Measurements from ENCODE around the gene SLC5A10.

Gene SLC5A10

DNA sequence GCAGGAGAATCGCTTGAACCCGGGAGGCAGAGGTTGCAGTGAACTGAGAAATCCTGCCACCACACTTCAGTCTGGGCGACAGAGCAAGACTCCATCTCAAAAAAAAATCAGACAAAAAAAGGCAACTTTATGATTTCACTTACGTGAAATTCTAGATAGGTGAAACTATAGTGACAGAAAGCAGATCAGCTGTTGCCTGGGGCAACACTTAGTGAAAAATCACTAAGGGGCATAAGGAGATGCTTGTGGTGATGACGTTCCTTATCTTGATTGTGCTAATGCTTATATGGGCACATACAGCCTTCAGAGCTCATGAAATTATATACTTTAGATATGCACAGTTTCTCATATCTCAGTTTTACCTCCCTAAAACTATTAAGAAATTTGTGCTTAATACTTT is 41.6 kb upstream of the SLC5A10 start:
- no peak overlapping the region for H3K27ac ChIP-seq (replicated peaks)
- TF ChIP-seq GABPA (IDR thresholded peaks at IDR 0.05; ENCODE audit: low read depth), result no peak
- no peak for TF ChIP-seq POLR2AphosphoS5 (IDR thresholded peaks at IDR 0.05; ENCODE audit: low read depth)
- TF ChIP-seq REST (IDR thresholded peaks at IDR 0.05; ENCODE audit: insufficient replicate concordance, low read depth), result no peak
- TF ChIP-seq SPI1 (IDR thresholded peaks at IDR 0.05; ENCODE audit: borderline replicate concordance, low read depth), result no peak
- no peak for TF ChIP-seq CTCF (IDR thresholded peaks at IDR 0.05; ENCODE audit: insufficient read depth, low read length)

GRCh38 chr17:18910881-18911280 is 41.1 kb upstream of the SLC5A10 start:
- H3K27me3 ChIP-seq (ENCODE audit: insufficient read depth, poor library complexity, severe bottlenecking), result no peaks in the 10 kb centered on the region
- TF ChIP-seq SPI1 (IDR thresholded peaks at IDR 0.05; ENCODE audit: borderline replicate concordance, low read depth) (no peak), CTCF (IDR thresholded peaks at IDR 0.05; ENCODE audit: insufficient read depth, low read length) (no peak), GABPA (IDR thresholded peaks at IDR 0.05; ENCODE audit: low read depth) (no peak), POLR2AphosphoS5 (IDR thresholded peaks at IDR 0.05; ENCODE audit: low read depth) (no peak), REST (IDR thresholded peaks at IDR 0.05; ENCODE audit: insufficient replicate concordance, low read depth) (no peak)
- H3K27ac ChIP-seq (replicated peaks), result no peak overlapping the region
- no peak for DNase-seq (ENCODE audit: low read depth in 1 of 2, low spot score in 1 of 2)
- H3K4me3 ChIP-seq (replicated peaks; ENCODE audit: insufficient read depth, low read length), result no peak overlapping the region

More for the DNA sequence above, 41.6 kb upstream of the SLC5A10 start:
- no peak for DNase-seq (ENCODE audit: low read depth in 1 of 2, low spot score in 1 of 2)
- no peak overlapping the region for H3K4me3 ChIP-seq (replicated peaks; ENCODE audit: insufficient read depth, low read length)
- no peaks in the 10 kb centered on the region for H3K27me3 ChIP-seq (ENCODE audit: insufficient read depth, poor library complexity, severe bottlenecking)

DNA sequence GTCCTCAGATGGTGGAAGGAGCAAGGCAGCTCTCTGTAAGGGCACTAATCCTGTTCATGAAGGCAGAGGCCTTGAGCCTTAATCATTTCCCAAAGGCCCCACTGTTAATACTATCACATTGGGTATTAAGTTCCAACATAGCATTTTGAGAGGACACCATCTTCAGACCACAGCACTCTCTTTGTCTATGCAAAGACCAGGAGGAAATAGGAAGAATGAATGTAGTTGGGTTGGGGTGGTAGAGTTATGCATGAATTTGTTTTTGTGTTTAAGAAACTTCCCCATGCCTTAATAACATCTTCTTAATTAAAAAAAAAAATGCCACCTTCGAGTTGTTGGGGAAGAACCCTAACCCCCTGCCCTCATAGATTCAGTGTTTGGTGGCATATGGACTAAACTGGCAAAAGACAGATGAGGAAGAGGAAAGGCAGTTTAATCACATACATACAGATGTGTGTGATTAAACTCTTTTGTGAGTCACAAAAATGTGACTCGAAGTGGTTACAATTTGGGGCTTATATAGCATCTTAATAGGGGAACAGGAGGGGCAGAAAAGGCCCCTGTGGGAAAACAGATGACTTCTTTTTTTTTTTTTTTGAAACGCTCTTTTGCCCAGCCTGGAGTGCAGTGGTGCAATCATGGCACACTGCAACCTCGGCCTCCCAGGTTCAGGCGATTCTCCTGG is 35.0 kb upstream of the SLC5A10 start:
- TF ChIP-seq POLR2AphosphoS5 (IDR thresholded peaks at IDR 0.05; ENCODE audit: low read depth) (no peak), SPI1 (IDR thresholded peaks at IDR 0.05; ENCODE audit: borderline replicate concordance, low read depth) (no peak), GABPA (IDR thresholded peaks at IDR 0.05; ENCODE audit: low read depth) (no peak), CTCF (IDR thresholded peaks at IDR 0.05; ENCODE audit: insufficient read depth, low read length) (no peak), REST (IDR thresholded peaks at IDR 0.05; ENCODE audit: insufficient replicate concordance, low read depth) (no peak)
- Histone ChIP-seq H3K27me3 (ENCODE audit: insufficient read depth, poor library complexity, severe bottlenecking) (no peaks in the 10 kb centered on the region), H3K4me3 (replicated peaks; ENCODE audit: insufficient read depth, low read length) (no peak overlapping the region), H3K27ac (replicated peaks) (no peak overlapping the region)
- DNase-seq (ENCODE audit: low read depth in 1 of 2, low spot score in 1 of 2), result no peak
